ENCODE measurements around the gene FEV.
"Not testable (repeated sequence)": the region's sequence is repeated elsewhere in the genome, so short reads cannot be mapped to it uniquely, and the experiment has no call there.

Gene FEV

DNA sequence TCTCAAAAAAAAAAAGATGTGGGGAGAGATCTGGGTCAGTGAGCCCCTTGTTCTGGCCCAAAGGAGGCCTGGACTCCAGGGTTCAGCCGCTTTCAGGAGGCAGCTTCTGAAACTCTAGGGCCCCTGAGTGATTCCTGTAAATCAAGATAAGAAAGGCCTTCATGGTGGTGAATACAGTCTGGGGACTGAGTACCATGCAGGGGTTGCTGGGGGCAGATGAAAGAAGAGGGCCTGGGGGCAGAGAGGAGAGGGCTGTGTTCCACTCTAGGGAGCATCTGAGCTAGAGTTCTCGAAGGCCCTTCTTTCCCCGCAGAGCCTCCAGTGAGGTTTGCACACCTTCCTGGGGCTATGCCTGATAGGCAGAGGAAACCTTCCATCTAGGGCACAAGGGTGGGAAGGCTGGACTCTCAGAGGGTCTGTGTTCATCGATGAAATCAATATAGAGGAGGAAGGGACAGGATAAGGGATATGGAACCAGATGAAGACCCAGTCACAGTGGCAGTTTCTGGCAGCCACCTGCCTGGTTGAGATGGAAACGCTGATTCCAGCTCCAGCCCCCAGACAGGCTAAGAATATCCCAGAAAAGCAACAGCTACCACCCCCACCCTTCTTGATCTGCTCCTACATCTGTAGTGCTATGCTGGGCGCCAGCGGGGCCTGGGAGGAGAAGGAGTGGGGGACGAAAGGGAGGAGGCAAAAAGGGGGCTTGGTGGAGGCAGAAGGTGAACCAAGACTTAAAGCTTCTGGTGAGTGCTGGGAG is 30.3 kb downstream of the FEV start:
- no peak for TF ChIP-seq CTCF (IDR thresholded peaks at IDR 0.05; ENCODE audit: insufficient read depth, low read length, missing control alignments)
- ChIA-PET CTCF (interaction anchor here (0.6 to 1.1 kb wide), 3 partner anchors 16 to 85 kb away, joined by 3 read pairs; no protein-coding TSS in a partner anchor), POLR2A (no interaction called here)
- H3K4me3 ChIP-seq (ENCODE audit: low read depth, low read length) = no peak overlapping the region
- no peak for DNase-seq (ENCODE audit: low read depth, low spot score)

DNA sequence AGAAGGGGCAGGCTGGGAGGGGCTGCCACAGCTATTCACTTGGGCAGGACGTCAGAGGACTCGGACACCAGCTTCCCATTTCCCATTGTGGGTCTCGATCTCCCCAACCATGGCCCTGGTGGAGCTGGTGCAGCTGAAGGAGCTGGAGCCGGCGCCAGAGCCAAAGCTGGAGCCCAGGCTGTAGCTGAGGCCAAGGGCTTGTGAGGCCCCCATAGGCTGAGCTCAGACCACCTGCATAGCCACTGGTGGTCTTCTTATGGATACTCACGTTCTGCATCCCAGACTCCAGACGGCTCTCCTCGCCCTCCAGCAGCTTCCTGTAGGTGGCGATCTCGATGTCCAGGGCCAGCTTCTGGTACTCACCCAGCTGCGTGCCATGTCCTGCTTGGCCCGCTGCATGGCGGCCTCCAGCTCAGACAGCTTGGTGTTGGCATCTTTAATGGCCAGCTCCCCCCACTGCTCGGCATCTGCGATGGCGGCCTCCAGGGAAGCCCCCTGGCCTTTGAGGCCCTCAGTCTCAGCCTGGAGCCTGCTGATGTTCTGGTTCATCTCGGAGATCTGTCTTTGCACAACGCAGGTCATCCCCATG is 31.5 kb downstream of the FEV start:
- TF ChIP-seq CTCF (IDR thresholded peaks at IDR 0.05; ENCODE audit: insufficient read depth, low read length, missing control alignments) = no peak
- POLR2A ChIA-PET = no interaction called here
- no peak overlapping the region for H3K4me3 ChIP-seq (ENCODE audit: low read depth, low read length)
- CTCF ChIA-PET = interaction anchor here (1.2 to 1.7 kb wide), 2 partner anchors 24 to 27 kb away, joined by 3 to 8 read pairs; no protein-coding TSS in a partner anchor
- DNase-seq (ENCODE audit: low read depth, low spot score) = no peak

DNA sequence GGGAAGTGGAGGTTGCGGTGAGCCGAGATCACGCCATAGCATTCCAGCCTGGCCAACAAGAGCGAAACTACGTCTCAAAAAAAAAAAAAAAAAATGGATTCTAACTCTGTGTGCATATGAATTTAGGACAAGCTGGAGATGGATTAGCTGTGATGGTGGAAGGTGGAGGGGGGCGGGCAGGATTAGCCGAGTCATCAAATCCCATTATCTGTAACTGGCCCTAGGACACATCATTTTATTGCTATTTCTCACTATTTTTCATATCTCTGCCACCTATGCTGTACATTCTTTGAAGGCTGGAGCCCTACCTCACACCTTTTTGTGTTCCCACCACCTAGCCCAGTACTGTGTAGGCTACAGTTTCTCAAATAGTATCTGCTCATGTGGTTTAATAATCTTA is 32.8 kb downstream of the FEV start:
- ChIA-PET CTCF (interaction anchor here (1.7 kb wide), 1 partner anchor 28 kb away, joined by 8 read pairs; no protein-coding TSS in a partner anchor), POLR2A (no interaction called here)
- no peak overlapping the region for H3K4me3 ChIP-seq (ENCODE audit: low read depth, low read length)
- TF ChIP-seq CTCF (IDR thresholded peaks at IDR 0.05; ENCODE audit: insufficient read depth, low read length, missing control alignments) = no peak
- no peak for DNase-seq (ENCODE audit: low read depth, low spot score)

GRCh38 chr2:218946621-218947020 is 38.4 kb downstream of the FEV start:
- TF ChIP-seq CTCF (IDR thresholded peaks at IDR 0.05; ENCODE audit: insufficient read depth, low read length, missing control alignments) = no peak
- ChIA-PET CTCF (no interaction called here), POLR2A (no interaction called here)
- no peak for DNase-seq (ENCODE audit: low read depth, low spot score)
- H3K4me3 ChIP-seq (ENCODE audit: low read depth, low read length) = no peak overlapping the region

- DNase-seq (ENCODE audit: low read depth, low spot score) = no peak
- CTCF ChIA-PET = interaction anchor here (1.0 to 1.2 kb wide), 2 partner anchors 45 to 47 kb away, joined by 3 read pairs; no protein-coding TSS in a partner anchor
- POLR2A ChIA-PET = no interaction called here
- no peak overlapping the region for H3K4me3 ChIP-seq (ENCODE audit: low read depth, low read length)
- no peak for TF ChIP-seq CTCF (IDR thresholded peaks at IDR 0.05; ENCODE audit: insufficient read depth, low read length, missing control alignments)
Observed at GRCh38 chr2:218944759-218945404, 40.1 kb downstream of the FEV start.

GRCh38 chr2:218931751-218932150 is 53.2 kb downstream of the FEV start:
- POLR2A ChIA-PET; CTCF ChIA-PET; DNase-seq (ENCODE audit: low read depth, low spot score); H3K4me3 ChIP-seq (ENCODE audit: low read depth, low read length): not testable (repeated sequence)

Data from AG04449 (cell line).